HG03139 (cell line): ENCODE results near the gene RNASE12.
"Not testable (repeated sequence)": the region's sequence is repeated elsewhere in the genome, so short reads cannot be mapped to it uniquely, and the experiment has no call there.

Experiments used
- ATAC-seq: cut with Tn5 transposase; IDR thresholded peaks from one replicate; pipeline ENCODE4 v1.9.1; 2021; ENCODE audit not compliant: unreplicated experiment

The RNASE12 gene, protein sequence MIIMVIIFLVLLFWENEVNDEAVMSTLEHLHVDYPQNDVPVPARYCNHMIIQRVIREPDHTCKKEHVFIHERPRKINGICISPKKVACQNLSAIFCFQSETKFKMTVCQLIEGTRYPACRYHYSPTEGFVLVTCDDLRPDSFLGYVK

DNA sequence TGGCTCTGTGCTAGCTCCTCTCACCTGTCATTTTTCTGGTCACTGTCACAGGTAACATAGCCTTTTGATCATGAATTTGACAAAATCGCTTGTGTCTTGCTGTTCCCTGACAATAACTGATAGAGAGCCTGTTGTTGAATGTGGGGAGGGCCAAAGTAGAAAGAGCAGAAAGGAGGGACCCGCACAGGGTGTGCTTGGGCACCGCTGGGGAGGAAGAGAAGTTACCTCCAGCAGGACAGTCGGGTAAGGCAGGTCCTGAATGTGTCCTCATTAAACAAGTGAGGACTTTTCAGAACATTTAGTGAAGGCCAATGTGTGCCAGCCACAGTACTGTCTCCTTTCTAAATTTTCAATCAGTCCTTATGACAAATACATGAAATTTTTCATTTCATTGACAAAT is at the start of gene RNASE12:
Gene RNASE12, minus strand, starts transcription at position 142 of the 400 bp plus-strand sequence. CDS start 653 bp downstream, outside the sequence.
- ATAC-seq: no peak

DNA sequence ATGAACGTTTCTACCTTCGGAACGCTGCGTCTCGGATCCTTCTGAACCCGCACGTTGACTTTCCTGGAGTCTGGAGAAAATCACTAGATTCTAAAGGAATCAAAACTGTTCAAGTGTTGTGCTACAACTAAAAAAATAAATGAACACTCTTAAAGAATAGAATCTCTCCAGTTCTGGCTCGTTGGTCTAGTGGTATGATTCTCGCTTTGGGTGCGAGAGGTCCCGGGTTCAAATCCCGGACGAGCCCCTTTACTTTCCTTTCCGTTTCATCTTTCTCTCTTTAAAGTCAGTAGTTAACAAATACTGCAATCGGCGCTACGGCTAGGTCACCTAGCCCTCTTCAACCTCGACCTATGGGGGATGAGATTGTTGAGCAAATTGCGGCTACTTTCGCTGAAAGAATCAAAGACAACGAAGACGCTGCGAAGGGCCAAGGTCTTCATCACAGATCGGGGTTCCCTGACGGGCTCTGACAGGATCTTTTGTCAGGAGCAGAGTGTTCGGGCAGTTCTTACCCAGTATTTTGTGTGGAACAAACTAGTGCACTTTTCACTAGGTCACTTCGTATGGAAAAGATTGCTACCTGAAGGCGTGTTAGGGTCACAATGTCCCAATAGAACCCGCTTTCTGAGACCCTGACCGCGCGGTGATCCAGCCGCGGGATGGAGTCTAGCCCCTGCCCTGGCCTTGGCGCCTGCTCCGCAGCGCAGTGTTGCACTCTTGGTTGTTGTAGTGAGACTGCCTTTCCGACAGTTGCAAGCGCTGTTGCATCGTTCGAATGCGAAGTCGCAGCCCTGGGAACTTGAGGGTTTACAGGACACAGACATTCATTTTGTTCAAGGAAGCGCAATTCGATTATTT is 41.9 kb upstream of the RNASE12 start:
- peak; percentile 55 for ATAC-seq

DNA sequence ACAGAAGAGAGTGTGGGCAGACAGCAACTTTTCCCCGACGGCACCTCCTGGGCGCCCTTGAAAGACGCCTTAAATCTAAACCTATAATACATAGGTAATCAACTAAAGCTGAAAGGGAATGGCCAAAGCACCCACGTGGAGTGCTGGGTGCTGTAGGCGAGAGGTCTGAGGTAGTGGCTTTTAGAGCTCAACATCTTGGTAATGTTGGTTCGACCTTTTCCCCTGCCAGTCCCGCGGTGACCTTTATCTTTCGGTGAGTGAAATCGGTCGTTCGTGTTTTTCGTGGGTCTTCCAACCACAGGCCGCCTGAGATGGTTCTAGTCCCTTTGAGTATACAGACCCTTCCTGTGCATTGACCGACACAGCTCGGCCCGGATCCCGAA is 41.3 kb upstream of the RNASE12 start:
- peak; percentile 4 for ATAC-seq

DNA sequence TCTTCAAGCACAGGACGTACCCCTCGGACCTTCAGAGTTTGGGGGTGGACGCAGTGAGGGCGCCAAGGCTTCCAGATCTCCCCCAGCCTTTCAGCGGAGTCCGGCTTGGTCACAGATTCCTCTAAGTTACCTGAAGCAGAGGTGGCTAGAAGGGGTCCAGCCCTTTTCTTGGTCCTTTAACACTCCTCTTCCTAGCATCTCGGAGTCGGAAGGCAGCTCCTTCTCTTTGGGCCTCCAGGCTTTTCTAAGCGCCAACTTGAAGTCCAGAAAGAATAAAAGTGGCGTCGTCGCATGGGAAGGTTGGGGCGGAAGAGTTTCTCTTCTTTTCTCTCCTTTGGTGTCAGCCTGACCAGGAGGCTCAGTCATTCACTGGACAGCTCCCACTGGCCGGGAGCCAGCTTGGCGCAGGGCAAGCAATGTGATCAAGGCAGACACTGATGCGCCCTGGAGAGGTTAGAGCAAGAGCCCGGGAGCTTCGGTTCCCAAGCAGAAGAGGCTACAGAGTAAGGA is 40.8 kb upstream of the RNASE12 start:
- ATAC-seq: no peak

DNA sequence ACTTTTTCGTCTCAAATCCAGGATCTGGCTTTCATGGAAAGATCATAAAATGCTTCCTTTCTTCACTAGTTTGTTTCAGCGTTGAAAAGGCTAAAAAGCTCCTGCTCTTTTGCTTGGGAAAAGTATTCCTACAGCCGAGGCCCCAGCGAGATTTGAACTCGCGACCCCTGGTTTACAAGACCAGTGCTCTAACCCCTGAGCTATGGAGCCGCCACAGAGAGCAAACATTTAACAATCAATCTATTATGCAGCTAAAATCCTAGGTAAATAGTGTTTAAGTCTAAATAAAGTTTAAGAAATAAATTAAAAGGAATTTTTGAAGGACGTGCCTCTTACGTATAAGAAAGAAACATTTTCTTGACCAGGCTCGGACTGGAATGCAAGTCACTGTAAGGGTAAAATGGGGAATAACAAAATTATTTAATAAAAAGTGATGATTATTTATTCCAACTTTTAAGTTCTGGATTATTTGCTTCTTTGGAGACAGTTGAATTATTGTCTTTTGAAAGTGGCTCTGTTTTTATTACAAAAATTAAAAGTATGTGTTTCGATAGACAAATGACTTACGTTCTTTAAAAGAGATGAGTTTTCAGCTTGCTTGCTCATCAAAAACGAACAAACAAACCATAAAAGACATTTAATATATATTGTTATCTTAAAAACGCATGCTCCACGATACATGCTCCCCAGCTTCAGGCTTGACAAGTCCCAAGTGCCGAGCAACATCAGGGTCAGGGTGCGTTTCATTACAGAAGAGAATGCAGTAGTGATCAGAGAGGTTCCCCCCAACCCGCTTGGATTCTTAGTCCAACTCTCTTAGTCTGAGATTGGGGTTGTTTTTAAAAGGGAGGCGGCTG is 40.1 kb upstream of the RNASE12 start:
- ATAC-seq: no peak

DNA sequence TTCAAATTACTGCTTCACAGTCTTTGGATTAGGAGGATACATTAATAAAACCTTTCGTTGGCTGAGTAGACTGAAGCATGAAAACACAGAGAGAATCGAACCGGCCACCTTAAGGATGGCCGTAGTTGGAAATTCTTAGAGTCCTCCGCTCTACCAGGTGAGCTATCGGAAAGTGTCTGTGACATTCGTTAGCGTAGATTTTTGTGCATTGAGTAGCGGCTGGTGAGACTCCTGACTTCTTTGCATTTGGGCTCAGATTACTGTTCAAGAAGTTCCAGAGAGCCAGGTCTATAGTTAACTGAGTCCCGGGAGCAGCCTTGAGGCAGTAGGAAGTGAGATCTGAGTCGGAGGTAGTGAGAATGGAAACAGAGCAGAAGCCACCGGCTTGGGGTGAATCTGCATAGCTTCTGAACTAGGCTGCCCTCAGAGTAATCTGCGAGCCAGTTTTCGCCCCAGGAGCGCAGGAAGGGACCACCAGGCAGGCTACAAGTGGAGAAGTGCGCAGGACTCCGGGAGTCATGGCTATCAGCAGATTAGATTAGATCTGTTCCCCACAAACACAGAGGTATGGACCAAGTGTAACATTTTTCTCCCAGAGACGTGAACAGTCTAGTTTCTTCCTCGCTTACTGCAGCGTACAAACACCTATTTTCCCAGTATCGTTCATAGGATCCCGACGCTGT is 39.3 kb upstream of the RNASE12 start:
- ATAC-seq: no peak

DNA sequence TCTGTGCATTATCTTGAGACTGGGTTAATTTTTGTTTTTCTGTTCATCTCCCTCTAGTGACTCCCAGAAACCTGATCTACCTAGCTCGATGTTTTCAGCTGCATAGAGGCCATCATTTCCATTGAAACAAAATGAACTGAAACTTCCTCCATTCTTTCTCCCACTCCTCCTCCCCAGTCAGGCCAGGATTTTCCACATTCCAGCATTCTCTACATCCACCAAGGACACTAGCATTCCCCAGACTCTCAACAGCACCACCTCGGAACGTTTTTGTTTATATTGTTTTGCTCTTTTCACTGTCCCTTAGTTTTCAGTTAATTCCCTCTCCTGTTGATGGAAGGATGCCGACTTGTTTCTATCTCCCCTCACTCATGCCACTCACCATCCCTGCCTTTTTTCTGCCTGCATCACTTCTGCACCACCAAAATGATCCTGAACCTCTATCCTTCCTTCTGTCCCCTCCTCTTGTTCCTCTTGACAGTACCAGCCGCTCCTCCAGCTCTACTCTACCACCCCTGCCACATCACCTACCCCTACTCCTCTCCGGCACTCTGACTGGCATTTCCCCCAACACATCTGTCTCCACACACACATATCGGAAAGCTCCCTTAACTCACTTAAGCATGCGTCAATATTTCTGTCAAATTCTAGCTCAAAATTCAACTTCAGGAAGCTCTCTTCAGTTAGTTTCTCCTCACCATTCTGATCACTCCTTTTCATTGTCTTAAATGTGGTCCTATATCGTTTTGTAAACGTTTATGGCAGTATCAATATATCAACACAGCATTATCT is 37.1 kb upstream of the RNASE12 start:
- no peak for ATAC-seq

DNA sequence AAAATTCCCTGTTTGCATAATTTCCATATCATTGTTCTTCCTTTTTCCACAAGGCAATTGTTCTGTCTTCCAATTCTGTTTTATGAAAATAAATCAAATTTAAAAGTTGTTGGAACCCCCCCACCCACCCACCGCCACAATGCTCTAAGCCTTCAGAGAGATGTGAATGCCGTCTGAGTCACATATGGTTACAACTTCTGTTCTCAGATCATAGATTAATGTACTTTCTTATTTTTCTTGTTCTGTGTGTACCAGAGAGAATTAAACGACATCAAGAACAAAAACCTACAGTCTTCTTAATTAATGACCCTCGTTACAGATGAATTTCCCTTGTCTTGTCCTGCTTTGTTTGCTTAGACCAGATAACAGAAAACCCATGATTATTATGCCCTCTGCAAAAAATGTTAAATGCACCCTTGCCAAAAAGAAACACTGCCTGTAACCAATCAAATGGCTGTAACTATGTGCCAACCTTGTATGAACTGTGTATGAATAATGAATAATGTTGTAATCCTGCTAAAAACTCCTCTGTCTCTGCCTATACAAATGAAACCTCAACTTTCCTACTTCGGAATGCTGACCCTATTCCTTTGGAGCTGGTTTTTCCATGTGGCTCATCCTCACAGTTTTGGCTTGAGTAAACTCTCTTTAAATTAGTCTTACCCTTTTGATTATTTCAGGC is 36.3 kb upstream of the RNASE12 start:
- ATAC-seq: no peak

DNA sequence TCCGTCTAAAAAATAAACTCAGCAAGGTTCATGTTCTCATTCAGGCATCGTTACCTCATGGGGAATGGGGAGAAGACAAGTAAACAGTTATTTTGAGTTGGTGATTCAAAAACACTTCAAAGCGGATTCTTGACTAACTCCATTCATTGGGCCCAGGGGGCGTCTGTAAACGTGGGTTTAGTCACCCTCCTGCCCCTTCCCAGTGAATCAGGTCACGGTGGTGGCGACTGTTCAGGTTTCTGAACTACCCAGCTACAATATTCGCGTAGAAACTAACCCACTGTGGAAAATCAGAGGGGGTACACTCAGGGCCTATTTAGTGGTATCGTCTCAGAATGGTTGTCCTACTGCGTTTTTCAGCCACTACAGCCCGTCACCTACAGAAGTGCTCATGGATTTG is 35.1 kb upstream of the RNASE12 start:
- ATAC-seq: no peak

DNA sequence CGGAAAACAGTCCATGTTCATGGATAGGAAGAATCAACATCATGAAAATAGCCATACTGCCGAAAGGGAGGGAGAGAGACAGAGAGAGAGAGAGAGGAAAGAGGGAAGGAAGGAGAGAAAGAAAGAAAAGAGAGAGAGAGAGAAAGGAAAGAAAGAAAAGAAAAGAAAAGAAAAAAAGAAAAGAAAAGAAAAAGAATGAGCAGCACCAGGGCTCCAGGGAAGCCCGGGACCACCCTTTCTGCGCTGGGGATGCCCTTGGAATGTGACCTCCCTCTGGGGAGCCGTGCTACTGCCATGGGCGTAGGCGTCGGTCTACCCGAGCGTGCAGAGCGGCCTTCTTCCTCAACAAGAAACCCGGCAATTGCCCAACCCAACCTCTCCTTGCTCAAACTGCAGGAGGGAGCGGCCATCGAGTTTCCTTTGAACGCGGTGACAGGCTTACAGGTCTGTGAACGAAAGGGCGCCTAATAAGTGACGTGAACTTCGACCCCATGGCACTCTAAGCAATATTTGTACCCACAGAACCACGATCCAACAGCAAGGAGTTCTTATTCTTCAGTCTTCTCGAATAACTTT is 33.4 kb upstream of the RNASE12 start:
- no peak for ATAC-seq

DNA sequence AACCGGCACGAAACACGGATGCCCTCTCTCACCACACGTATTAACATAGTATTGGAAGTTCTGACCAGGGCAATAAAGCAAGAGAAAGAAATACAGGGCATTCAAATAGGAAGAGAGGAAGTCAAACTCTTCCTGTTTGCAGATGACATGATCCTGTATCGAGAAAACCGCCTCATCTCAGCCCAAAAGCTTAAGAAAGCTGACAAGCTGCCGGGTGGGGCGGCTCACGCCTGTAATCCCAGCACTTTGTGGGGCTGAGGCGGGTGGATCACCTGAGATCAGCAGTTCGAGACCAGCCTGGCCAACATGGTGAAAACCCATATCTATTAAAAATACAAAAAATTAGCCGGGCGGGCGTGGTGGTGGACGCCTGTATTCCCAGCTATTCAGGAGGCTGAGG is 32.6 kb upstream of the RNASE12 start:
- ATAC-seq: no peak

DNA sequence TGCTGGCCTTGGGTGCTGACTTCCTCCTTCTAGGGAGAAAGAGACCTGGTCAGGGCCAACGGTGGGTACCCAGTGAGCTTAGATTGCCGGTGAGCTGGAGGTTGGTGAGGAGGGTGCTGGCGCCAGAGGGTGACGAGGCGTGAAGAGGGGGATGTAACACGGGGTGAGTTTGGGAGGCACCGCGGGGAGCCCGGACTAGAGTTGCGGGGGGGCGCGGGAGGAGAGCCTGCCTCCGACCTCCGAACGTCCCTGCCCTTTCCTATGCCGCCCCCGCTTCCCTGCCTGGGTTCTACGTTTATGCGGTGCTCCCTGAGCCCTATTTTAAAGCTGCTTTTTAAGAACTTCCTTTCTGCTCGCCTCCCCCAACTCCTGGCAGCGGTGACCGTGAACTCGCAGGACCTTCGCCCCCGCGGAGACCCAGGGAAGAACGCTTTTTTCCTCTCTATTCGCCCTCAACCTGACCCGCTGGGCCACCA is 31.7 kb upstream of the RNASE12 start:
- no peak for ATAC-seq

DNA sequence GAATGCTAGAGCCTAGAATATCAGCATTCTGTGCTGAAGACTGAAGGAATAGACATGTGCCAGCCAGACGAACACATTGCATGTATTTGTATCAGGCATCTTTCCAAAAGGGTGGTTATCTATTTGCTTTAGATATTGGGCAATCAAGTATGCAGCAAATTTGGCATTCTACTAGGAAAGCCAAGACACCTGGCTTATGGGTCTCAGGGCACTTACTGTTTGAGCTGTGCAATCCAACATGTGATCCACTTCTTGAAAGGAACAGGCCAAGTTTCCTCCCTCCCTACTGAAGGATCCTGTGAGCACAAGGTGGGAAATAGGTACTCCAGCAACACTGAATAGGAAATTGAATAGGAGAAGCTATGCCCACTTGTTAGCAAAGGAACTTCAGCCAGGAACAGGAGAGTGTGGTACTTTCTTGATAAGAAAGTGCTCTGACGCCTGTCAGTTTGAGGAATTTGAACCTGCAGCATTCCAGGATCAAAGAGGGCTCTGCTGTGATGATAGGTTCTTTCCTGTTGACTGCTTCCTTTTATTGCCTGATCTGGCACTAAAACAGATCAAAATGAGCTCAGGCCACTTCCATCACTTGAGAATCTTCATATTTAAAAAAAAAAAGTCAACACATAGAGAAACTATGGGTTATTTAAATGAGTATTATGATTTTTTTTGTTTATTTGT is 29.8 kb upstream of the RNASE12 start:
- no peak for ATAC-seq

DNA sequence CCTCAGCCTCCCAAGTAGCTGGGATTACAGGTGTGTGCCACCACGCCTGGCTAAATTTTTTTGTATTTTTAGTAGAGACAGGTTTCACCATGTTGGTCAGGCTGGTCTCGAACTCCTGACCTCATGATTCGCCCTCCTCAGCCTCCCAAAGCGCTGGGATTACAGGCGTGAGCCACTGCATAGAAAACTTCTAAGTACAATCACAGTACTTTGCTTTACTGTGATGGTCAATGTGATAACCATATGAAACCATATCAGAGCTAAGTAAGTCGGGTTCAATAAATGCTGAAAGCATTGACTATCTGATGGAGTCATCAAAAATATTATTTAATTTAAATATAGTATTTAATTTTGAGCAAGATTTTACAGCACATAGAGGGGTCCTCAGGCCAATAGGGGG is 28.5 kb upstream of the RNASE12 start:
- not testable (repeated sequence) for ATAC-seq

DNA sequence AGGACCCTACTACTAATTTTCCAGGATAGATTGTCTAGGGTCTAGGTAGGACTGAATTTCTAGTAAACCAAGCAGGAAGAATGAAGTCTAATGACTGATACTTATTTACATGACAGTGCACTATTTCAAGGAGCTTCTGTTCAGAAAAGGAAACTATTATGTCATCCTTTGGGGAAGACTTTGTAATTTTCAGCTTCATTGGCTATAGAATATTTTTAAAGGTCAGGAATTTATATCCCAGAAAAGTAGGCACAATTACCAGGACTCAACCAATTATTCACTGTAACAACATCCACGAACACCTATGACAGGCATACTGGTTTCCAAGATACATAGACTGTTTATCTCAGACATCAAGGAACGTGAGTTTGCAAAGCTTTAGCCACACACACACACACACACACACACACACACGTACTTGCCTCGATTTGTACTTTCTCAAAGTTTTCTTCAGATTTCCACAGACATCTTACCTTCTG is 27.1 kb upstream of the RNASE12 start:
- ATAC-seq: no peak

DNA sequence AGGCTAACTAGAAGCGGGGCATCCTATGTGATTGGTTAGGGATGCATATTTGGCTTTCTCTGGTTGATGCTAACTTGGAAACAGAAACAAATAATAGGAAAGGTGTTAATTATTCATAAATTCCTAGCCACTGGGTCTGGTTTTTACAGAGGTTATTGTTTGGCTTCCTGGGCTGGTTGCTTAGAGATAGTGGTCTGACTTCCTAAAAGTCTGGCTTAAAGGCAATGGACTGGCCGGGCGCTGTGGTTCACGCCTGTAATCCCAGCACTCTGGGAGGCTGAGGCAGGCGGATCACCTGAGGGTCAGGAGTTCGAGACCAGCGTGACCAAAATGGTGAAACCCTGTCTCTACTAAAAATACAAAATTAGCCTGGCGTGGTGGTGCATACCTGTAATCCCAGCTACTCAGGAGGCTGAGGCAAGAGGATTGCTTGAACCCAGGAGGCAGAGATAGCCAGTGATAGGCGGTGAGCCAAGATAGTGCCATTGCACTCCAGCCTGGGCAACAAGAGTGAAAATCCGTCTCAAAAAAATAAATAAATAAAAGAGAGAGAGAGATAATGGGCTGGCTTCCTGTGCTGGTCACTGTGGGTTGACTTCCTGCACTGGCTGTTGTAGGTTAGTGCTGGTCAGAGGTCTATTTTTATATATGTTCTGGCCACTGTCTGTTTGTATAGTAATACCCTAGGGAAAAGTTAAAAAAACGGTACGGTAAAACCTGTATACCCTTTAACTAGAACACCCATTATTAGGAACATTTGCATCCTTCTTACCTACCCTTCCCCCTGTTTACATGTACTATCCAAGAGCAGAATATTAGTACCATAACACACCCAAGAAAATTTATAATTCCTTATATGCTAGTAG is 26.2 kb upstream of the RNASE12 start:
- ATAC-seq: peak; percentile 23

DNA sequence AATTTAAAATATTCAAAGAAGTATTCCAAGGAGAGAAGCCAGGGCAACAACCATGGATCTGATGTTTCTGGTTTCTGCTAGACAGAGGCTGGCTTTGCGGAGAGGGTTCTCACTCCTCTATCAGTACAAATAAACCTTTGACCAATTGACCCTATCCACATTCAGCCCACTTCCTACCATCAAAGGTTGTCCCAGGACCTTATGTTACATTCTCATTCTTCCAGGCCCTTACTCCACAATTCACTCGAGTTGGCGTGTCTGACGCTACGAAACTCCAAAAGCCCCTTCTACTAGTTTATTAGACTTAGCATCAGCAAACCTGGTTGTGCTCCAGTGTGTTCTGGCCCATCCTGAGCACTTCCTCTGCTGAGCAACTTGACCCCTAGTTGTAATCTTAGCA is 24.8 kb upstream of the RNASE12 start:
- ATAC-seq: no peak
